ENCODE results near the gene POLN.
A peak's percentile ranks its signal among the peaks of the same experiment; 100 is the strongest.
"Not testable (repeated sequence)": the region's sequence is repeated elsewhere in the genome, so short reads cannot be mapped to it uniquely, and the experiment has no call there.

POLN gene

DNA sequence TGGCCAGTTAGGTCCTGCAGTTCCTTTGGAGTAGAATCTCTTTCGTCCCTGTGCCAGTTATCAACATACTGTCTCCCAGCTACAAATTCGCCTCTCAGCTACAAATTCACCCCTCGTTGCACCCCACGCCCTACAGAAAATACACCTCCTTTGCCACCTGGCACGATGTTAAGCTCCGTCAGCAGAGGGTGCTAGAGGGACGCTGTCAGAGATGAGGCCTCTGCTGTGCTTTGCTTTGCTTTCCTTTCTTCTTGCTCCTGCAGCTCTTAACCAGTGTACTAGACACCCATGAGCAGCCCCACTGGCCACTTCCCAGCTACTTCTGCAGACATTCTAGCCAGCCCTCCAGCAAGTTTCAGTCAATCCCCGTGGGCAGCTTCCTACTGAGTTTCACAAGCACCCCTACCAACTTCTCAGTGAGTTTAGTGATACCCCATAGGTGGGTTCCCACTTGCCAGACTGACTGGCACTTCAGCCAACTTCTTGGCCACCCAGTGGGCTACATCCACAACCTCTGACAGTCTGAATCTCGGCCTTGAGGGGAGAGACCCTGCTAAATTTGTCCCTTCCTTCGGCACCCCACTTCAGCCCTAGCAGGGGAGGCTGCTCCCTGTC lies 21.8 kb downstream of the POLN start:
- DNase-seq (ENCODE audit: low read depth in 2 of 2), result peak; percentile 41 to 42

DNA sequence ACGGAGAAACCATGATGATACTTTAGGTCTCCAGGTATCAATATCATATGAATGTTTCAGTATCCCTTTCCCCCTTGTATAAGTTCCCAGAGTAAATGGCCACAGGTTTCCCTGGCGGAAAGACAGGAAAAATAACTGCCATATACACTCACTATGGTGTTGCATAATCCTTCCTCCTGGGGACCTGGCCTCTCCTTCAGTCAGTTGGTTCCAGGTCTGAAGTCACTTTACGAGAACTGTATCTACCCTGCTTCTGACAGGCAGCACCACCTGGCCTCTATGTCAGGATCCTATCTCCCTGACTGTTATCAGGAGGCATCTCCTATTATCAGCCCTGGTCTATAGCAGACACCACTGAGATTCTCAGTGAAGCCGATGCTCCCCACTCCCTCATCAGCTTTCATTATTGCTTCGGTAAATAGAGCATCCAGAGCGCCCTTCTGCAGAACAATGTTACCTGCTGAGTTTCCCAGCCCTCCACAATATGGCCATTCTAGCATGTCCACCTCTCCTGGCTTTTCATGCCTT lies 22.6 kb downstream of the POLN start:
- no peak for DNase-seq (ENCODE audit: low read depth in 2 of 2)

DNA sequence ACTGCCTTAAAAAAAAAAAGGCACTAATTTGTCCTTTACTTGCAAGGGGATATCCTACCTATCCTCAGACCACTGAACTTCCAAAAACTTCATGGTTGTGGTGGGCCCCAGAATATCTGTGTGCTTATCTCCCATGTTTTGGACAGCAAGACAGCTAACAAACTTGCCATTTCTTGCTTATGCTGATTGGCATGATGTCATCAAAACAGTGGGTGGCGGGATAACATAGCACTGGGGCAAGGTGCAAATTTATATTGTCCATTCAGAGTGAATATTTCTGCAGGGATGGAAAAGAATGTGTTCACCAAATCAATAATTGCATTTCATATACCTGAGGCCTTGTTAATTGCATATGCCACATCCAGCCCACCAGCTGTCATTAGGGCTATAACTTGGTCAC lies 23.5 kb downstream of the POLN start:
- DNase-seq (ENCODE audit: low read depth in 2 of 2), result no peak

DNA sequence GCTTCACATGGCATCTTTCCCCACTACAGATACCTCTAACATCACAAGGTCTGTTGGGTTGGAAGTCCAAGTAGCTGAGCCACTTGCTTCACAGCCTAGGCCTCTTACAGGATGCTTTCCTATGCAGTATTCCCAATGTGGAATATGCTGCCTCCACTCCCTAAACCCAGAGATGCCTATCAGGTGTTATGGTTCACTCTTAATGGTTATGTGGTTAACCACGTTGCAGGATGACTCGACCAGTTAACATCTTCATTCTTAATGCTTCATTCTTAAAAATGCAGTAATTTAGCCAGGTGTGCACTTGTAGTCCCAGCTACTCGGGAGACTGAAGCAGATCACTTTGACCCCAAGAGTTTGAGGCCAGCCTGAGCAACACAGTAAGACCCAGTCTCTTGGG lies 24.2 kb downstream of the POLN start:
- peak in 1 of 2 experiments; percentile 11 for DNase-seq (ENCODE audit: low read depth in 2 of 2)

DNA sequence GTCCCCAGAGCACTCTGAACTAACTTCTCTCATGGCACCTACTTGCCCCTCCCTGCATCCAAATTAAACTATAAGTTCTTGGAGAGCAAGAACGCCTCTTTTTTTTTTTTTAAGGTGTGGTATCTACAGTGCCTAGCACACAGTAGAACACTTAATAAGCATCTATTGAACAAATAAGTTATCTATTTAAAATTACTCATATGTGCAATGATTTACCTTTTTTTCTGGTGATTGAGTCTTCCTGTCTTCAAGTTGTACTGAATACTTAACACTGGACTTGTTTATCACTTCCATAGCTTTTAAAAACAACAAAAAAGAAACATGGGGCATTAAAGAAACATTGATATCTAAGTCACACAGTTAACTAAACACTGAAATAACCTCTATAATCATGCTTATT lies 29.1 kb downstream of the POLN start:
- DNase-seq (ENCODE audit: low read depth in 2 of 2), result no peak

DNA sequence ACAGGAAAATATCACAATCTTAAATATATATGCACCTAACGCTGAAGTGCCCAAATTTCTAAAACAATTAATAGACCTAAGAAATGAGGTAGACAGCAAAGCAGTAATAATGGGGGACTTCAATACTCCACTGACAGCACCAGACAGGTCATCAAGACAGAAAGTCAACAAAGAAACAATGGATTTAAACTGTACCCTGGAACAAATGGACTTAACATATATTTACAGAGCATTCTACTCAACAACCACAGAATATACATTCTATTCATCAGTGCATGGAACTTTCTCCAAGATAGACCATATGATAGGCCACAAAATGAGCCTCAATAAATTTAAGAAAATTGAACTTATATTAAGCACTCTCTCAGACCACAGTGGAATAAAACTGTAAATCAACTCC lies 39.1 kb downstream of the POLN start:
- not testable (repeated sequence) for DNase-seq (ENCODE audit: low read depth in 2 of 2)

DNA sequence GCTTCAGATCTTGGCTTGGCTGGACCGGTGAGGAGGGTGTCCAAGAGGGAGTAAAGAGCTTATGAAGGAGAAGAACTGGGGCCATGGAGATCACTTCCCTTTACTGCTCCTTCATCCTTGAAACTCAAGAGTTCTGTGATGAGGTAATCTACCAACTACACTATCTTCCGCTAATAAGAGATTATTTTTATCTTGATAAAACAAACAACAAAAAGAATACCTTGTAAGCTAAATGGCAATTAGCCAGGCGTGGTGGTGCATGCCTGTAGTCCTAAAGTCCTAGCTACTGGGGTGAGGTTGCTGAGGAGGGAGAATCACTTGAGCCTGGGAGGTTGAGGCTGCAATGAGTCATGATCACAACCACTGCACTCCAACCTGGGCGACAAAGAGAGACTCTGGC lies 47.4 kb downstream of the POLN start:
- no peak for DNase-seq (ENCODE audit: low read depth in 2 of 2)

DNA sequence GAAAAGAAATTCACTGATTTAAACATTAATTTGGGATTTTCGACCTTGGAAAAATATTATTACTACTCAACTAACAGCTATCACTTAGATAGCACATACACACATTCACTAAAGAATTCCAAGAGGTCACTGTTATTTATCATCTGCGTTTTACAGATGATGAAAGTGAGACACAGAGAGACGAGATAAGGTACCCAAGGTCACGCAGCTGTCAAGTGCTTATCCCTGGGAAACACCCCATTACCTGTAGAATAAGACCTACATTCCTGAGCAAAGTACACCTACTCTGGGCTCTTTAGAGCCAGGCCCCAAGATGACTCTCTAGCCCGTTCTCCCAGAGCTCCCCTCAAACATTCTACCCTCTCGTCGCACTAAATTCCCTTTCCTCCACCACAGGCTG lies 48.6 kb downstream of the POLN start:
- DNase-seq (ENCODE audit: low read depth in 2 of 2), result no peak

DNA sequence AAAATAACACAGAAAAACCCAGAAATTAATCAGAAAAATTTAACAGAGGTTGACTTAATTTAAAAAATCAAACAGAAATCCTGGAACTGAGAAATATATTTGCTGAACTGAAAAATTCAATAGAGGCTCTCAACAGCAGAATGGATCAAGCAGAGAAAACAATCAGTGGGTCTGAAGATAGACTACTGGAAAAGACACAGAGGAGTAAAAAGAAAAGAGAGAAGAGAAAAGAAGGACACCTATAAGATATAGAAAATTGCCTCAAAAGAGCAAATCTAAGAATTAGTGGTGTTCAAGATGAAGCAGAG lies 55.1 kb downstream of the POLN start:
- no peak for DNase-seq (ENCODE audit: low read depth in 2 of 2)

DNA sequence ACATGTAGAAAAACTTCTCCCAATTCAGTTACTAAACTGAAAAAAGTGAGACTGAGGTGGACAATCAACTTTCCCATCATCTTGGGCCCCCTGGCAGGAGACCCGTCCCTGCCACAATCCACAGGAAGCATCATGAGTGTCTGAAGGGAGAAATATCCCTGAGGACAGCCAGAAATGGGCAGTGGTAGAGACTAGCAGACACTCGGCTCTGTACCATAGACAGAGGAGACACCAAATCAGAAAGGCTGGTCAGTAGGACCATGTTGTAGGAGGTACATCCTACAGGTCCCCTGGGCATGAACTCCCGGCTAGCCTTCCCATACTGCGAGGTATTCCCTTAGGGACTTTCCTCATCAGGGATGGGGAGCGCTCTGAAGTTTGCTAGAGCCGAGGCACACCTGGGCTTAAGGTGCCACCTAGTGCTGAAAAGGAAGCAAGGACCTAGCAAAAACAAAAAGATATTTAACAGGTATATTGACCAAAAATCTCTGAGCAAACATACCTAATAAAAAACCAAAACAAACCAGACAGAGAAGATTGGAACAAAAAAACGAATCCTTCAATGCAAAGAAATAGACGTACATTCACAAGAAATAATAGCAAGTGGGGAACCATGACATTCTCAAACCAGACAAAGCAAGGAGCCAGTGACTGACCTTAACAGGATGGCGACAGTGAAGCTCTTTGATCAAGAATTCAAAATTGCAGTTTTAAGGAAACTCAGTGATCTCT lies 55.6 kb downstream of the POLN start:
- no peak for DNase-seq (ENCODE audit: low read depth in 2 of 2)

DNA sequence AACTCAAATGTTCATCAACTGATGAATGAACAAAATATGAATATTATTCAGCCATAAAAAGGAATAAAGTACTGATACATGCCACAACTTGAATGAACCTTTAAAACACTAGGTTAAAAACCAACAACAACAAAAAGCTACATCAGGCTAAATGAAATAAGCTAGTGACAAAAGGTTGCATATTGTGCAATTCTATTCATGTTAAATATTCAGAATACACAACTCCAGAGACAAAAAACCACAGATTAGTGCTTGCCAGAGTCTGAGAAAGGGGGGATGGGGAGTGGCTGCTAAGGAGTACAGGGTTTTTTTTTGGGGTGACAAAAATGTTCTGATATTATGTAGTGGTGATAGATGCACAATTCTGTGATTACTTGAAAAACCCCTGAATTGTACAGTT lies 58.5 kb downstream of the POLN start:
- no peak for DNase-seq (ENCODE audit: low read depth in 2 of 2)

DNA sequence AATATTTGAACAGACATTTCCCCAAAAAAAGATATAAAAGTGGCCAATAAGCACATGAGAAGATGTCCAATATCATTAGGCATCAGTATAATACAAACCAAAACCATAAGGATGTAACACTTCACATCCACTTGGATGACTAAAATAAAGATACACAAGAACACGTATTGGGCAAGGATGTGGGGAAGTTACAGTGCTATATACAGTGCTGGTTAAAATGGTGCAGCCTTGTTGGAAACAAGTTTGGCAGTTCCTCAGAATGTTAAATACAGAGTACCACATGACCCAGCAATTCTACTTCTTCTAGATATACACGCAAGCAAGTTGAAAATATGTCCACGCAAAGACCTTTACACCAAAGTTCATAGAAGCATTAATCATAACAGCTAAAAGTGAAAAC lies 58.9 kb downstream of the POLN start:
- DNase-seq (ENCODE audit: low read depth in 2 of 2), result no peak

DNA sequence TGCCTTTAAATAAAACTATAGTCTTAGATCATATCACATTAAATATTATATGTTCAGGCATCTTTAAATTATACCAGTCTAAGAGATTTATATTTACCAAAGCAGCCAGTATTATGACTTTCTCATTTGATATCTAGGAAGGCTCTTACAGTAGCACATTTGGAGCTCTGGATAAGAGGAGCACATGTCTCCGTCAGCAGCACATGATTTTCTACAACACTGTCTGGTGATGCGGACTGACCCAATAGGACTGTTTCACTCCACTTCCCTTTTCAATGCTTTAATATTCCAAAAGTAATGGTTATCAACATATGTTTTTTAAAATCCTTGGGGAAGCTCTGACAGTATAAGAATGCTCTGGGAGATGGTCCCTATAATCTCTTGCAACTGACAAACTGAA lies 61.5 kb downstream of the POLN start:
- no peak for DNase-seq (ENCODE audit: low read depth in 2 of 2)

DNA sequence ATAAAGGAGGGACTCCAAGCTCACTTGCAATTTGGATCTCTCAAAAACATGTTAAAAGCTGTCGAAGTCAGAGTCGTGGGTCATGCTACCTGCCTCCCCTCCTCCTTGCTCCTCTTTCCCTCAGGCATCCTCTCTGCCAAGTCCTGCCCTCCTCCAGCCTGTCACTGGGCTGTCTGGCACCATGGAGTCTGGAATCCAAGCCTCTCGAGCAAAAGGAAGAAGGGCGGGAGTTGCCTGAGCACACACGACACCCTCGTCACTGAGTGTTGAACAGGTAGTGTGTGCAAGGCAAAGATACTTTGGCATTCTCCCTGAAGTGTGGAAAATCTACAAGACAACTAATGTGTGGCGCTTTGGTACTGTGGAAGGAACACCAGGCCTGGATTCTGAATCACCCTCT lies 62.2 kb downstream of the POLN start:
- DNase-seq (ENCODE audit: low read depth in 2 of 2), result no peak

DNA sequence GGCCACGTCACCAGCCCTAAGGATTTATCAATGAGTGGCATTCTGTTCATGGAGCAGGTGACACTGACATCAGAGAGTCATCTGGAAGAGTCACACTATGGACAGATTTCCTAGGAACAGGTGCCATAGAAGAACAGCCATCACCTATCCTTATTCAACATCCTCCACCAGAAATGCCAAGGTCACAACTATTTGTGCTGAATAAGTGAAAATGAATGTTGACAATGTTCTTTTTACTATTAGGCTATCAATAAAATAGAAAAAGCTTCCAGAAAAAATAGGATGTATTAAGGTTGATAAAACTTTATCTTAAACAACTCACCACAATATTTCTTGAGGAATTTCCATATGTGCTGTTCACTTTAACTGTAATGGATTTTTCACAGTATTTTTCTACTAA lies 62.9 kb downstream of the POLN start:
- no peak for DNase-seq (ENCODE audit: low read depth in 2 of 2)

DNA sequence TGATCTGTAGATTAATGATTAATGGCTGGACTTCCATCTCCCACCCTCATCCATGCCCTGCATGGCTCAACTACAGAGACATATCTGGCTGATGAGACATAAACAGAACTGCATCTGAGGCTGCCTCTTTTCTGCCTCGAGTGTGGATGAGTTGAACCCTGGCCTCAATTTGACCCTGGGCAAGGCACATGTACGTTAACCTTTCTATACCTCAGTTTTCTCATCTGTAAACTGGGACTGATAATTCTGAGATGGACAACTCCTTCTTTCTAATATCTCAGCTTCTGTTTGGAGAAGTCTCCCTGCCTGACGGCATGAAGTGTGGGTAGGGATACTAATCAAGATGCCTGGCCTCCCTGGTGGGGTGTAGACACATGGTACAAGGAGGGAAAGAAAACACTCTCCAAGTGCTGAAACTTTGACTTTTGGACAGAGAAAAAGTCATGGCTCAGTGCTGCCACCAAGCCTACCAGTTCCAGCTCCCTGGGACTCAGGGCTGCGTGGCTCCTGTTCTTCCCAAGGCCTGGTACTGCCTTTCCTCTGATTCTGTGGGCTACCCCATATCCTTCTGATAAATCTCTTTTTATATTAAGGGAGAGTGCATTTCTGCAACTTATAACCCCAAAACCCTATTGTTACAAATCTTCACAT lies 64.4 kb downstream of the POLN start:
- no peak for DNase-seq (ENCODE audit: low read depth in 2 of 2)

DNA sequence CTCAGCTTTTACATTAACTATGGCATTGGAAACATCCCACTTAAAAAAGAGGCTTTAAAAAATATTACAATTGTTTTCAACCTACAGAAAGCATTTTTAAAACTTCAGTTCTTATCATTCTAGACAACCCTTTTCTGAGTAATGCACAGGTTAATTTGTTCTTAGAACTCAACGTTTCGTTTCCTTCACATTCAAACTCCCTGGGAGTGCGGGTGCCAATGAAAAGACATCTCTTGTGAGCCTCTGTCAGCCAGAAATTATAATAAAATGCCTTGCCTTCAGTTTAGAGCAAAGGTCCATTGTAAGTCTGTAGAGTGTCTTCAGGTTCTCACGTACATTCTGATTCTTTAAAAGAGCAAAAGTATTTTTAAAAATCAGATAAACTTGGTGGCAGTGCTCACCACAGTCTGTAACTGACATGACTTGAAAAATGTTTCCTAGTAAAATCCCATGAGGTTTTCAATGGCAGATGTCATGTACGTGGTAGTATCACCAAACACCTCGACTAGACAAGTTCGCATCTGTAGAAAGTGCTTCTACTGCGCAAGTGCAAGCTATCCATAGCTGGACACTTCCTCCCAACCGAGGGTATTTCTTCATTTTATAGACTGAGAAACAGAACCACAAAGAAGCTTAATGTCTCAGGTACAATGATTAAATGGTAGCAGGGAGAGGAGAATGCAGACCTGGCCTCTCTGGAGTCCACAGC lies 65.8 kb downstream of the POLN start:
- DNase-seq (ENCODE audit: low read depth in 2 of 2), result no peak

DNA sequence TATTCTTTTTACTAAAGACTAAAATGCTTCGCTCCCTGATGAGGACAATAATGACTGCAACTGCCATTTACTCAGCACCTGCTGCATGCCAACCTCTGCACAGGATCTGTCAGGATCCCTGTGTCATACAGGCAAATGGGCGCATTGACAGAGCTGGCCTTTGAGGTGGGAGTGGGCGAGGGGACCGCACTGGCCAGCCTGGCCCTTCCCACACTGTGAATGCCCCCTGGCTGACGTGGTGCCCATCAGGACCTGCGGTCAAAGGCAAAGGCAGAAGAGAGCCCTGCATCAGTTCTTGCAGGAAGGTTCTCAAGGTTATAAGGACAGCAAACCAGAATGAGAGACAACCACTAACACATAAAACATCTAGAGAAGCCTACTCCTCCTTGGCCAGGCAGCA lies 67.9 kb downstream of the POLN start:
- no peak for DNase-seq (ENCODE audit: low read depth in 2 of 2)

DNA sequence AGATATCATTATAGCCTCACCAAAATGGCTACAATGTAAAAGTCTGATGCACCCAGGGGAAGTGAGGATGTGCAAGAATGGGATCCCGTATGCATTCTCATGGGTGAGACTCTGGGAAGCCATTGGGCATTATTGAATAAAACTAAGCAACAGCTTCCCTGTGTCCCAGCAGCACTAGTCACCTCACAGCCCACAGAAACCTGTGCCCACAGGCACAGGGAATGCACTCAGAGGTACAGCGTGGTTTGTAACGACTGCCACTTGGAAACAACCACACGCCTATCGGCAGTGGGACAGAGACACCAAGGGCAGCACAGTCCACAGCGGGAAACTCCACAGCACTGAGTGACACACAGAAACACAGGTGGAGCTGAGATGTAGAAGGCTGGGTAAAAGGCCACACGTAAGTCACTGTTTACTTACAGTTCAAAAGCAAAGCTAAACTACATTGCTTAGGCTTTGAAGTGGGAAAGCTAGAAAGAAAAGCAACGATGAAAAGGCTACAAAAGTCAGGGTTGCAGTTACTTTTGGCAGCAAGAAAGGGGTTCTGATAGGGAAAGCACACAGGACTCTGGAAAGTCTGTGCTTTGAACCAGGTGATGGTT lies 69.2 kb downstream of the POLN start:
- no peak for DNase-seq (ENCODE audit: low read depth in 2 of 2)

DNA sequence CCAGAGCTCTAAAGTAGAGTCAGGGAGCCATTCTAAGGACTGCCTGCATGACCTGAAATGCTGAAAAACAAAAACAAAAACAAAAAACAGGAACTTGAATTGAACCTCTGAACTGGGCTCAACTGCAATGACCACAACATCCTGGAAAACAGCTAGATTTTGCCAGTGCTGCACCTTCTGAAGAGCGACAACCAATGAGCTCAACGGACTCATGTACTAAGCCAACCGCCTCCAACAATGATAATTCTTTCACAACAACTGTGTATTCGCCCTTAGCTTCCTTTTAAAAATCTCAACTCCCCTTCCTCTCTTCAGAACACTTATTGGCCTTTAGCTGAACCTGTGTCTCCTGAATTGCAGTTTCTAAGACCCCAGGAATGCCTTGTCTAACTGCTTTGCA lies 69.8 kb downstream of the POLN start:
- no peak for DNase-seq (ENCODE audit: low read depth in 2 of 2)

DNA sequence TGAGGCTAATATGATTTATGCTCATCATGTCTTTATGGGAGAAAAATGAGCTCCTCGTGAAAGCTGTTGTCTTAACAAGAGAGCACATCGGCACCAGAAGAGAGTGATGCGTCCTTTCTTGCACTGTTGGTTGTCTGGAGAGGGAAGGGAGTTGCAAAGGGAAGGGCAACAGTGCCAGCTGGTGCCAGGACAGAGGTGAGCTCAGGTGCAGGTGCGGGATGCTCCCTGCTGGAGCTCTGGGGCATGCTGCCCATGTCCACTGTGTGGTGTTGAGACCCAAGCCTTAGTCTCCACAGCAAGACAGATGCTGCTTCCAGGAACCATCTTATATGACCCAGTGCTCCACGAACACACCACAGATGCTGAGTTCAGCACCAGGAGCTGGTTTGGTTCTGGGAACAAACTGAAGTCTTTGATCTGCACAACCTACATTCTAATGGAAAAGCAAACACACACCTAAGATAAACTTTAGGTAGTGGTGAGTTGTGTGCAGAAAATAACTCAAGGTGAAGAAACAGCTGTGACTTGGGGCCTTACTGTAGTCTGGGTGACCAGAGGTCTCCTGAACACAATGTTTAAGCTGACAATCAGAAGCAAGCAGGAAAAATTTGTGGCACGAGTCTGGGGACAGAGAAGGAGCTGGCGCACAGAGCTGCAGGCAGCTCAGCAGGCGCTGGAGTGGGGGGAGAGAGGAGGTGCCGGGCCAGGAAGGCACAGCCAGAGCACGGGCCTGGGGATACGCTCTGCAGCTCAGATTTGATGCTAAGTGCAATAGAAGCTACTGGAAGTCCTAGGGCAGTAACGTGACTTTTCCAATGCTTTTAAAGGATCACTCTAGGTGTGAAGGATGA lies 73.2 kb downstream of the POLN start:
- DNase-seq (ENCODE audit: low read depth in 2 of 2), result no peak

Measured in fibroblast of skin of left quadriceps (primary cell).